Measurements from ENCODE around the gene UBE2M. TPM values are rescaled to one million over a fixed set of nuclear protein-coding genes. Genes with fewer than 3 reads are reported as not detected.
"Not testable (repeated sequence)": the region's sequence is repeated elsewhere in the genome, so short reads cannot be mapped to it uniquely, and the experiment has no call there.

The UBE2M gene
- total RNA-seq, 1 donor from 2014 or later: 118 TPM

DNA sequence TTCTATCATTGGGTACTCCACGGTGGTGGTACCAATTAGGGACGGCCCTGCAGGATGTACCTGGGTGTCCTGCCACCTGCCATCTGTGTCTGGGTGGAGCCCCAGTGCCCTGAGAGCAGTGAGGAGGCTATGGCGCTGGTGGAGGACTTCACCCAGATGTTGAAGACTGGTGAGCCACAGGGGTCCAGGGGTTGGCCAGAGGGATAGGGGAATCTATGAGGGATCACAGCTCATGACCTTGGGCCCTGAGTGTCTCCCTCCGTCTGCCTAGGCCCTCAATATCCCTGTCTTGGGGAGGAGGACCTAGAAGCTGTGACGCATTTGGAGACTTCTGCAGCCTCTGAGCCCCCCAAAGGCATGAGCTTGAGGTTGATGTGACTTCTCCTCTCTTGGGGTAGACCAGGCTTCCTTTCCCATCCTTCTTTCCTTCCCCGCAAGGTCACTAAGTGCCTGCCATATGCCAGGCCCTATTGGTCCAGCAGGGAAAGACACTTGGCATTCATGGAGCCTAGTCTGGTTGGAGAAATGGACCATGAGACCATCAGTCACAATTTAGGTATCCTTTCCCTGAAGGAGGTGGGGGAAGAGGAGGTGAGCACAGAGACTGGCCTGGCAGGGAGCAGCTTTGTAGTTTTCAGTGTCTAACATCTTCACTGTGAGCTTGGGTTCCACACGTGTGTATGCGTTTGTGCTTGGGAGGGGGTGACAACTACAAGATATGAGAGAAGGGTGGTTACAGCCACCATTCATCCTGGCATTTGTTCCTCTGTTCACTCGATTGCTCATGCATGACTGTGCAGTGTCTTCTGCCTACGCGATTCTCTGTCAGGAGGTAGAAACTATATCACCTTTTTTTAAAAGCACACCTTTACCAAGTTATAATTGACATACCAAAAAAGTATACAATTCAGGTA lies 19.9 kb upstream of the UBE2M start:
- peaks cover 21% of the 10 kb centered on the region for H3K9me3 Mint-ChIP-seq (ENCODE audit: unreplicated experiment)
- H3K4me1 Mint-ChIP-seq (ENCODE audit: low read depth, unreplicated experiment): peaks cover 7% of the 10 kb centered on the region
- DNase-seq: no peak
- H3K27me3 Mint-ChIP-seq (ENCODE audit: unreplicated experiment): peaks cover 6% of the 10 kb centered on the region
- peak overlapping the region; percentile 38 for H3K27ac Mint-ChIP-seq (ENCODE audit: unreplicated experiment)
- TF ChIP-seq, protein P1, sequence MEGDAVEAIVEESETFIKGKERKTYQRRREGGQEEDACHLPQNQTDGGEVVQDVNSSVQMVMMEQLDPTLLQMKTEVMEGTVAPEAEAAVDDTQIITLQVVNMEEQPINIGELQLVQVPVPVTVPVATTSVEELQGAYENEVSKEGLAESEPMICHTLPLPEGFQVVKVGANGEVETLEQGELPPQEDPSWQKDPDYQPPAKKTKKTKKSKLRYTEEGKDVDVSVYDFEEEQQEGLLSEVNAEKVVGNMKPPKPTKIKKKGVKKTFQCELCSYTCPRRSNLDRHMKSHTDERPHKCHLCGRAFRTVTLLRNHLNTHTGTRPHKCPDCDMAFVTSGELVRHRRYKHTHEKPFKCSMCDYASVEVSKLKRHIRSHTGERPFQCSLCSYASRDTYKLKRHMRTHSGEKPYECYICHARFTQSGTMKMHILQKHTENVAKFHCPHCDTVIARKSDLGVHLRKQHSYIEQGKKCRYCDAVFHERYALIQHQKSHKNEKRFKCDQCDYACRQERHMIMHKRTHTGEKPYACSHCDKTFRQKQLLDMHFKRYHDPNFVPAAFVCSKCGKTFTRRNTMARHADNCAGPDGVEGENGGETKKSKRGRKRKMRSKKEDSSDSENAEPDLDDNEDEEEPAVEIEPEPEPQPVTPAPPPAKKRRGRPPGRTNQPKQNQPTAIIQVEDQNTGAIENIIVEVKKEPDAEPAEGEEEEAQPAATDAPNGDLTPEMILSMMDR (IDR thresholded peaks at IDR 0.05; ENCODE audit: partially characterized antibody, unreplicated experiment): no peak
- H3K36me3 Mint-ChIP-seq (ENCODE audit: unreplicated experiment): no peaks in the 10 kb centered on the region
- H3K4me3 Mint-ChIP-seq (ENCODE audit: unreplicated experiment): peak overlapping the region; percentile 20

DNA sequence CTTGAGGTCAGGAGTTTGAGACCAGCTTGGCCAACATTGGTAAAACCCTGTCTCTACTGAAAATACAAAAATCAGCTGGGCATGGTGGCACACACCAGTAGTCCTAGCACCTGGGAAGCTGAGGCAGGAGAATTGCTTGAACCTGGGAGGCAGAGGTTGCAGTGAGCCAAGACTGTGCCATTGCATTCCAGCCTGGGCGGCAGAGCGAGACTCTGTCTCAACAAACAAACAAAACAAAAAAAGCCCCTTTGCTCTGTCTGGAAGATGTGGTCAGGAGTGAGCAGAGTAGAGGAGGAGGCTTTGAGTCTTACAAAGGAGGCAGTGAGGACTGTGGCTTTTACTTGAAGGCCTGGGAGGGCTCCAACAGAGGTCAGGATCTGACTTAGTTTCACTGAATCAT lies 19.2 kb upstream of the UBE2M start:
- H3K4me3 Mint-ChIP-seq (ENCODE audit: unreplicated experiment): not testable (repeated sequence)
- H3K27me3 Mint-ChIP-seq (ENCODE audit: unreplicated experiment): peaks cover 10% of the 10 kb centered on the region

DNA sequence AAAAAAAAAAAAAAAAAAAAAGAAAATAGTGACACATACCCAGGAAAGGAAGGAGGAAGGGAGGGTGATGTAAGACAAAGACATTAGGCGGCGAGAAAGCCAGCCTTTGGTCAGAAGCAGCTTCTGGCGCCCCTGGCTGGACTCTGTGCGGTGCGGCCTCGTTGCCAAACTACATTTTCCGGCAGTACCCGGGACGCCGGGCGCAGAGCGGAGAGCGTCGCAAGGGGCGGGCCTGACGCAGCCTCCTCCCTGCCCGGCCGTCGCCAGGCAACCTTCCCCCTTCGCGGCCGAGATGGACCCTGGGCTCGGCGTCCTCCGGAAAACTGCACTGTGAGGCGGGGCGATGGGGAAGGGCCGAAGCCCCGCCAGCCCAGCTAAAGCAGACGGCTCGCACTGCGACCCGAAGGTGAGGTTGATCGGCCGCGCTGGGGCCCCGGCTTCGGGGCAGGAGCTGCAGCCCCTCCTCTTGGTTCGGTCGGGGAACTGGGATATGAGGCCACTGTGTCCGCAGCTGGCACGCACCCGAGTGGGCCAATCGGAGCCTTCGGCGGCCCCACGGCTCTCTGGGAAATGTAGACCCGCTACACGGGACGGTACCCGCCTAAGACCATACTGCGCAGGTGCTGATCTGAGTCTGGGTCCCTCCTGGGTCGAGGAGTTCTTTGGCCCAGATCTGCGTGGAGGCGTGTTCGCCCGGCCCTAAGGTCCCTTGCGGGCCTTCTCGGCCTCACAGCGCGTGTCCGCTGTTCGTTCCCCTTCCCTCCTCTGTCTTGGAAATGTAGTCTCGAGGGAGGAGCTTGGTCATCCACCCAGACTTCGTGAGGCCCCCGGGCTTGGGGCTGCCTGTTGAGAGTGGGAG lies 17.0 kb upstream of the UBE2M start:
- peak overlapping the region; percentile 97 for H3K27ac Mint-ChIP-seq (ENCODE audit: unreplicated experiment)
- TF ChIP-seq, protein P1 (IDR thresholded peaks at IDR 0.05; ENCODE audit: partially characterized antibody, unreplicated experiment): no peak
- peaks cover 13% of the 10 kb centered on the region for H3K27me3 Mint-ChIP-seq (ENCODE audit: unreplicated experiment)
- H3K36me3 Mint-ChIP-seq (ENCODE audit: unreplicated experiment): no peaks in the 10 kb centered on the region
- H3K4me3 Mint-ChIP-seq (ENCODE audit: unreplicated experiment): peak overlapping the region; percentile 97
- peaks cover 9% of the 10 kb centered on the region for H3K4me1 Mint-ChIP-seq (ENCODE audit: low read depth, unreplicated experiment)
- peak; percentile 92 for DNase-seq
- peaks cover 21% of the 10 kb centered on the region for H3K9me3 Mint-ChIP-seq (ENCODE audit: unreplicated experiment)

More for the DNA sequence above, 19.2 kb upstream of the UBE2M start:
- not testable (repeated sequence) for H3K4me1 Mint-ChIP-seq (ENCODE audit: low read depth, unreplicated experiment); DNase-seq; H3K27ac Mint-ChIP-seq (ENCODE audit: unreplicated experiment); H3K36me3 Mint-ChIP-seq (ENCODE audit: unreplicated experiment)
- H3K9me3 Mint-ChIP-seq (ENCODE audit: unreplicated experiment): peaks cover 22% of the 10 kb centered on the region

DNA sequence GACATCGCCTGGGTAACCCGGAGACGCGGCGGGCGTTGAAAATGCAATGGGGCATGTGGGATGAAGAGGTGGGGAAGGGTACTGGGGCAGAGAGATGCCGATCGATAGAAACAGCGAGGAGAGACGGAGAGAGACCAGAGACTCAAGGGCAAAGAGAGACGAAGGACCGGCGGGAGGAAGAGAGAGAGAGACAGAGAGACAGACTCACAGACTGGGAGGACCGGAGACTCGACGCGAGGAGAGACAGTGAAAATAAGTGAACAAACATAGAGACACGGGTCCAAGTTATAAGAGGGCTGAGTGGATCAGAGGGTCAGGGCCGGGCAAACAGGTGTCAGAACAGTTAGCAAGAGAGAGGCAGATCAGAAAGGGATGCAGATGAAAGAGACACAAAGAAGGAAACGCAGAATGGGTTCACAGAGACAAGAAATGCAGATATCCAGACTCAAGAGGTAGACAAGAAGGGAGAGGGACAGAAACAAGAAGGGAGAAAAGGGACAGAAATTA lies 15.3 kb upstream of the UBE2M start:
- Mint-ChIP-seq H3K9me3 (ENCODE audit: unreplicated experiment) (peaks cover 20% of the 10 kb centered on the region), H3K36me3 (ENCODE audit: unreplicated experiment) (no peaks in the 10 kb centered on the region), H3K4me1 (ENCODE audit: low read depth, unreplicated experiment) (peaks cover 9% of the 10 kb centered on the region), H3K27ac (ENCODE audit: unreplicated experiment) (peak overlapping the region; percentile 99), H3K4me3 (ENCODE audit: unreplicated experiment) (peak overlapping the region; percentile 98), H3K27me3 (ENCODE audit: unreplicated experiment) (peaks cover 13% of the 10 kb centered on the region)
- TF ChIP-seq, protein P1 (IDR thresholded peaks at IDR 0.05; ENCODE audit: partially characterized antibody, unreplicated experiment): no peak
- no peak for DNase-seq

DNA sequence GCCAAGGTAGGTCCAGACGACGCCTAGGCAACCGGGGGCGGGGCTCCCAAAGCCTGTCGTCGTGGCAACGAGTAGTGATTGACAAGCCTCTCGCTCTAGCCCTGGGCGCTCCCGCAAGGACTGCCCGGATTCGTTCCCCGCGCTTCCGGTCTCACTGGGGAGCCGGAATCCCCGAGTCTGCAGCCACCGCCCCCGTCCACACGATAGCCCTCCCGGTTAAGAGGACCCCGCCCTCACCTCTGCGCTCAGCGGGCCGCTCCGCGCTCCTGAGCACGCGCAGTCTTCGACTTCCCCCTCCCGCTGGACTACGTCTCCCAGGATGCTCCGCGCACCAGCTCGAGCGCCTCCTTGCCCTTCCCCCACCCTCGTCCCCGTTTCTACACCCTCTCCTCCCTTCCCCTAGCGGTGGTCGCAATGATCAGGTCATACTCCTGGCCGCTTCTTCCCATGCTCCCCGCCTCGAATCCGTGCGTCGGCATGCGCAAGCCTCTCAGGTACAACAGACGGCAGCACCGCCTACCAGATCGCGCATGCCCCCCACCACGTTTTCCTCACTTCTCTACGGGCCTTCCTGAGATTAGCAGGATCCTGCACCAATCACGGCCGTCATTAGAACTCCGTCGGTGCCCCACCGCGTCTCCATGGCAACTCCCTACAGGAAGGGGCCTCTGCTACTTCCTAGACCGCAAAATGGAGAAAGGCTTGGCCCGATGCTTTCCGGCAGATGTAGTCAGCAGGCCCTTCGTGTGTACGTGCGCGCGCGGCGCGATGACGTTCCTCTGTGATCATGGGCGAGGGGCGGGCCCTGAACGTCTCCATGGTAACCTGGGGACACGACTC lies 14.6 kb upstream of the UBE2M start, which contains the start of gene MZF1:
Gene MZF1, minus strand, starts transcription at position 518 of the 840 bp plus-strand sequence. CDS start 1,946 bp downstream, outside the sequence.
- DNase-seq: peak; percentile 99
- peaks cover 22% of the 10 kb centered on the region for H3K9me3 Mint-ChIP-seq (ENCODE audit: unreplicated experiment)
- peaks cover 13% of the 10 kb centered on the region for H3K27me3 Mint-ChIP-seq (ENCODE audit: unreplicated experiment)
- H3K4me1 Mint-ChIP-seq (ENCODE audit: low read depth, unreplicated experiment): peaks cover 9% of the 10 kb centered on the region
- peak within 1 kb of the TSS; percentile 98 for H3K4me3 Mint-ChIP-seq (ENCODE audit: unreplicated experiment)
- peak within 1 kb of the TSS; percentile 99 for H3K27ac Mint-ChIP-seq (ENCODE audit: unreplicated experiment)
- H3K36me3 Mint-ChIP-seq (ENCODE audit: unreplicated experiment): no peaks in the 10 kb centered on the region
- TF ChIP-seq, protein P1 (IDR thresholded peaks at IDR 0.05; ENCODE audit: partially characterized antibody, unreplicated experiment): peak; percentile 52

Data from glutamatergic neuron (in vitro differentiated cells).